Ishikawa (cell line): ENCODE data around the gene NHSL2.

Experiments used
- CEBPB ChIP-seq: IDR thresholded peaks from 2 replicates; pipeline ENCODE4 v1.6.1; 2012
- CREB1 ChIP-seq: IDR thresholded peaks from 2 replicates; pipeline ENCODE4 v1.6.1; 2012; ENCODE audit warnings: low read depth
- EP300 ChIP-seq: IDR thresholded peaks from 2 replicates; pipeline ENCODE4 v1.6.1; 2012; ENCODE audit warnings: borderline replicate concordance
- FOXM1 ChIP-seq: IDR thresholded peaks from 2 replicates; pipeline ENCODE4 v1.6.1; 2012; ENCODE audit warnings: low read depth, borderline replicate concordance
- NFIC ChIP-seq: IDR thresholded peaks from 2 replicates; pipeline ENCODE4 v1.6.1; 2012
- RAD21 ChIP-seq: IDR thresholded peaks from 2 replicates; pipeline ENCODE4 v1.6.1; 2012; ENCODE audit warnings: low read depth
- TAF1 ChIP-seq: IDR thresholded peaks from 2 replicates; pipeline ENCODE4 v1.6.1; 2012; ENCODE audit warnings: low read depth, mild to moderate bottlenecking
- TCF12 ChIP-seq: IDR thresholded peaks from 2 replicates; pipeline ENCODE4 v1.6.1; 2012; ENCODE audit warnings: low read depth
- TEAD4 ChIP-seq: IDR thresholded peaks from 2 replicates; pipeline ENCODE4 v1.6.1; 2012
- USF1 ChIP-seq: IDR thresholded peaks from 2 replicates; pipeline ENCODE4 v1.6.1; 2012
- YY1 ChIP-seq: IDR thresholded peaks from 2 replicates; pipeline ENCODE4 v1.6.1; 2012; ENCODE audit warnings: low read depth
- ZBTB7A ChIP-seq: IDR thresholded peaks from 2 replicates; pipeline ENCODE4 v1.6.1; 2012; ENCODE audit warnings: low read depth
- TF ChIP-seq, protein P1 (sequence below): IDR thresholded peaks from 2 replicates; pipeline ENCODE4 v1.6.1; 2012; ENCODE audit warnings: low read depth, mild to moderate bottlenecking
- TF ChIP-seq, protein P2 (sequence below): IDR thresholded peaks from 2 replicates; pipeline ENCODE4 v1.6.1; 2012

DNA sequence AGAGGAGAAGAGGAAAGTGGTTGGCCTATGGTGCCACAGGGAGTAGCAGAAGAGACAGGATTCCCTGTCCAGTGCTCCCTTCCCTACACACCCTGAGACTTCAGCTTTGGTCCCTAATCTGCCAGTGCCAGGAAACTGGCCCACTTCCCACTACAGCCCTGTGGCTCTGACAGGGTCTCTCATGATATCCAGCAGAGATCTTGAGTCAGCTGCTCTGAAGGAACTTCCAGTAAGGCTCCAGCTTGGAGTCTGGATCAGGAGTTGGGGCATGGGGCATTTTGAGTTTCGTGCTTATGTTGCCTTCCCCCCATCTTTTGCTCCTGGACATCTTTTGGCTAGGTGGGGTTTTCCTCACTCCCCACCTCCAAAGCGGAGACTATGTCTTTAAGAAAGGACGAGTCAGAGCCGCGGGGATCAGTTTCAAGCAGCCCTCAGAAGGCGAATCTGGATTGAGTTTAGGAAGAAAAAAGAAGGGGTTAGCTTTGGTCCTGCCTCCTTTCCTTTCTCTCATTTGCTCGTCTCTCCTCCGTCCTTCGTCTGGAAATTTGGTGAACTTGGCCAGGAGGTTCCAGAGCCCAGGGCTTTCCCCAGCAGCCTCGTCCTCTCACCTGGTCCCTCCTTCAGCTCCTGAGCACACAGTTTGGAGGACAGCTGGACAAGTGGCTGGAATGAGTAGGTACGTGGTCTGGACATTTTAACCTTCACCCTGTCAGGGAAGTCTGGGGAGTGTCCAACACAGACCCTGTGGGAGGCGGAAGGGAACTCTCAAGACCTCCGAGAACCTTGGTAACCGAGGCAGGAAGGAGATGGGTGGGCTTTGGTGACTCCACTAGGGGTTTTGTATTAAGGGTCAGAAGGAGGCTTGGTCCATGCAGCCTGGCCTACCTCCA lies 116.6 kb downstream of the NHSL2 start:
- TF ChIP-seq TAF1 (no peak), TEAD4 (no peak), CREB1 (no peak), FOXM1 (no peak), CEBPB (no peak), EP300 (no peak), RAD21 (no peak), USF1 (no peak), TCF12 (no peak), YY1 (no peak), NFIC (no peak), ZBTB7A (no peak)
- TF ChIP-seq, protein P1, sequence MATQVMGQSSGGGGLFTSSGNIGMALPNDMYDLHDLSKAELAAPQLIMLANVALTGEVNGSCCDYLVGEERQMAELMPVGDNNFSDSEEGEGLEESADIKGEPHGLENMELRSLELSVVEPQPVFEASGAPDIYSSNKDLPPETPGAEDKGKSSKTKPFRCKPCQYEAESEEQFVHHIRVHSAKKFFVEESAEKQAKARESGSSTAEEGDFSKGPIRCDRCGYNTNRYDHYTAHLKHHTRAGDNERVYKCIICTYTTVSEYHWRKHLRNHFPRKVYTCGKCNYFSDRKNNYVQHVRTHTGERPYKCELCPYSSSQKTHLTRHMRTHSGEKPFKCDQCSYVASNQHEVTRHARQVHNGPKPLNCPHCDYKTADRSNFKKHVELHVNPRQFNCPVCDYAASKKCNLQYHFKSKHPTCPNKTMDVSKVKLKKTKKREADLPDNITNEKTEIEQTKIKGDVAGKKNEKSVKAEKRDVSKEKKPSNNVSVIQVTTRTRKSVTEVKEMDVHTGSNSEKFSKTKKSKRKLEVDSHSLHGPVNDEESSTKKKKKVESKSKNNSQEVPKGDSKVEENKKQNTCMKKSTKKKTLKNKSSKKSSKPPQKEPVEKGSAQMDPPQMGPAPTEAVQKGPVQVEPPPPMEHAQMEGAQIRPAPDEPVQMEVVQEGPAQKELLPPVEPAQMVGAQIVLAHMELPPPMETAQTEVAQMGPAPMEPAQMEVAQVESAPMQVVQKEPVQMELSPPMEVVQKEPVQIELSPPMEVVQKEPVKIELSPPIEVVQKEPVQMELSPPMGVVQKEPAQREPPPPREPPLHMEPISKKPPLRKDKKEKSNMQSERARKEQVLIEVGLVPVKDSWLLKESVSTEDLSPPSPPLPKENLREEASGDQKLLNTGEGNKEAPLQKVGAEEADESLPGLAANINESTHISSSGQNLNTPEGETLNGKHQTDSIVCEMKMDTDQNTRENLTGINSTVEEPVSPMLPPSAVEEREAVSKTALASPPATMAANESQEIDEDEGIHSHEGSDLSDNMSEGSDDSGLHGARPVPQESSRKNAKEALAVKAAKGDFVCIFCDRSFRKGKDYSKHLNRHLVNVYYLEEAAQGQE, result no peak
- TF ChIP-seq, protein P2, sequence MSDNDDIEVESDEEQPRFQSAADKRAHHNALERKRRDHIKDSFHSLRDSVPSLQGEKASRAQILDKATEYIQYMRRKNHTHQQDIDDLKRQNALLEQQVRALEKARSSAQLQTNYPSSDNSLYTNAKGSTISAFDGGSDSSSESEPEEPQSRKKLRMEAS, result no peak
